ENCODE data around the gene NNMT. TPM values are rescaled to one million over a fixed set of nuclear protein-coding genes. Genes with fewer than 3 reads are reported as not detected.
A peak's percentile ranks its signal among the peaks of the same experiment; 100 is the strongest.

NNMT gene
- polyA plus RNA-seq, 1 donor from 2014 or later: not detected

GRCh38 chr11:114253771-114254170 is 42.4 kb upstream of the NNMT start:
- Histone ChIP-seq H3K36me3 (ENCODE audit: insufficient read depth, low read length) (no peaks in the 10 kb centered on the region), H2AFZ (ENCODE audit: low read depth, low read length) (no peak overlapping the region), H3K27me3 (ENCODE audit: insufficient read depth, low read depth, low read length) (no peaks in the 10 kb centered on the region), H4K20me1 (ENCODE audit: insufficient read depth) (no peaks in the 10 kb centered on the region), H3K9ac (ENCODE audit: low read length) (no peak overlapping the region), H3K9me3 (ENCODE audit: low read length) (no peaks in the 10 kb centered on the region), H3K9me2 (ENCODE audit: insufficient read depth, low read length) (no peaks in the 10 kb centered on the region), H3K4me2 (ENCODE audit: low read length) (no peak overlapping the region), H3K4me3 (ENCODE audit: low read length) (no peak overlapping the region), H3K27ac (ENCODE audit: low read length) (no peak overlapping the region), H3K79me2 (replicated peaks; ENCODE audit: insufficient read depth, low read length) (no peaks in the 10 kb centered on the region), H3F3A (ENCODE audit: insufficient read depth, low read length, poor library complexity, severe bottlenecking) (no peaks in the 10 kb centered on the region)
- TF ChIP-seq MXI1 (conservative IDR thresholded peaks at IDR 0.05; ENCODE audit: poor library complexity, severe bottlenecking) (no peak), RAD21 (conservative IDR thresholded peaks at IDR 0.05) (peak; percentile 14), CTCF (IDR thresholded peaks at IDR 0.05; ENCODE audit: poor library complexity, severe bottlenecking) (peak; percentile 31)

GRCh38 chr11:114254571-114255146 is 41.5 kb upstream of the NNMT start:
- Histone ChIP-seq H3K9ac (ENCODE audit: low read length) (no peak overlapping the region), H3K36me3 (ENCODE audit: insufficient read depth, low read length) (no peaks in the 10 kb centered on the region), H3K27ac (ENCODE audit: low read length) (no peak overlapping the region), H3K27me3 (ENCODE audit: insufficient read depth, low read depth, low read length) (no peaks in the 10 kb centered on the region), H3K9me3 (ENCODE audit: low read length) (no peaks in the 10 kb centered on the region), H3K79me2 (replicated peaks; ENCODE audit: insufficient read depth, low read length) (no peaks in the 10 kb centered on the region), H4K20me1 (ENCODE audit: insufficient read depth) (no peaks in the 10 kb centered on the region), H3K4me3 (ENCODE audit: low read length) (no peak overlapping the region), H3K4me2 (ENCODE audit: low read length) (no peak overlapping the region), H2AFZ (ENCODE audit: low read depth, low read length) (no peak overlapping the region), H3F3A (ENCODE audit: insufficient read depth, low read length, poor library complexity, severe bottlenecking) (no peaks in the 10 kb centered on the region), H3K9me2 (ENCODE audit: insufficient read depth, low read length) (no peaks in the 10 kb centered on the region)
- TF ChIP-seq EP300 (conservative IDR thresholded peaks at IDR 0.05; ENCODE audit: poor library complexity, severe bottlenecking) (no peak), EZH2 (IDR thresholded peaks at IDR 0.05; ENCODE audit: borderline replicate concordance, insufficient read depth, low read length, poor library complexity, severe bottlenecking) (no peak), TAF1 (IDR thresholded peaks at IDR 0.05; ENCODE audit: low read depth) (no peak), SMC3 (conservative IDR thresholded peaks at IDR 0.05; ENCODE audit: poor library complexity) (no peak), CTCF (IDR thresholded peaks at IDR 0.05; ENCODE audit: poor library complexity, severe bottlenecking) (no peak), REST (IDR thresholded peaks at IDR 0.05; ENCODE audit: borderline replicate concordance) (no peak), MXI1 (conservative IDR thresholded peaks at IDR 0.05; ENCODE audit: poor library complexity, severe bottlenecking) (no peak), RAD21 (conservative IDR thresholded peaks at IDR 0.05) (no peak), POLR2AphosphoS5 (IDR thresholded peaks at IDR 0.05) (no peak)
